Thyroid gland (tissue), 4 donors: ENCODE measurements around the gene NUMBL. TPM values are rescaled to one million over a fixed set of nuclear protein-coding genes. Genes with fewer than 3 reads are reported as not detected.

Experiments
- DNase-seq, 2 donors: peaks; one replicate each; pipeline ENCODE4 v3.0.0-alpha.2; 2019
- H3K27ac ChIP-seq, 3 donors: fragments of 200-600 bp; sonication (generic); 1 replicate in 2 of 3; 2 replicates in 1 of 3; pipeline ENCODE4 v1.5.1; 2016 to 2019; ENCODE audit warnings: mild to moderate bottlenecking in 1 of 3, moderate library complexity in 1 of 3
- H3K27me3 ChIP-seq: fragments of 200-600 bp; sonication (generic); one replicate; pipeline ENCODE4 v1.5.1; 2019
- H3K36me3 ChIP-seq, 2 donors: fragments of 200-600 bp; sonication (generic); one replicate each; pipeline ENCODE4 v1.5.1; 2016 to 2019
- H3K4me1 ChIP-seq, 2 donors: fragments of 200-600 bp; sonication (generic); one replicate each; pipeline ENCODE4 v1.5.1; 2017 to 2019
- H3K4me3 ChIP-seq, 3 donors: fragments of 200-600 bp; sonication (generic); replicated peaks in 1 of 3; 1 replicate in 2 of 3; 2 replicates in 1 of 3; pipeline ENCODE4 v1.5.1; 2016; ENCODE audit warnings: mild to moderate bottlenecking in 1 of 3
- H3K9me3 ChIP-seq: fragments of 200-600 bp; sonication (generic); one replicate; pipeline ENCODE4 v1.5.1; 2017
- POLR2A ChIP-seq, 2 donors: fragments of 450-650 bp; IDR thresholded peaks; one replicate each; pipeline ENCODE4 v1.6.1; 2017; ENCODE audit warnings: antibody characterized with exemption in 2 of 2, mild to moderate bottlenecking in 2 of 2, moderate library complexity in 1 of 2
- WGBS, 2 donors: methylation state at CpG; one replicate each; pipeline ENCODE4 v1.1.5; 2017; 5-methylcytosine and 5-hydroxymethylcytosine counted together
- intact Hi-C: fragments of 100-400 bp; cut with DNase I; formaldehyde crosslinking; loops from one replicate; pipeline ENCODE4 v1.15.1; 2023
- total RNA-seq, 4 donors: library from RNA; depleted of rRNA; stranded (reverse); fragments of >200 nt; gene quantifications; one replicate each; pipeline ENCODE4 v1.2.3, GENCODE V29; 2016
- TF ChIP-seq, protein P1 (sequence below), 6 experiments: fragments of 200-600 bp in 3 of 6; fragments of 450-650 bp in 3 of 6; sonication (generic) in 3 of 6; IDR thresholded peaks; one replicate each; pipeline ENCODE4 v1.5.1; 2016 to 2019; ENCODE audit warnings: antibody characterized with exemption in 6 of 6, mild to moderate bottlenecking in 2 of 6, inconsistent platforms in 1 of 6, moderate library complexity in 1 of 6

NUMBL gene
- total RNA-seq, 4 donors from 2014 or later = 14.2 to 22.5 (median 17.0) TPM

DNA sequence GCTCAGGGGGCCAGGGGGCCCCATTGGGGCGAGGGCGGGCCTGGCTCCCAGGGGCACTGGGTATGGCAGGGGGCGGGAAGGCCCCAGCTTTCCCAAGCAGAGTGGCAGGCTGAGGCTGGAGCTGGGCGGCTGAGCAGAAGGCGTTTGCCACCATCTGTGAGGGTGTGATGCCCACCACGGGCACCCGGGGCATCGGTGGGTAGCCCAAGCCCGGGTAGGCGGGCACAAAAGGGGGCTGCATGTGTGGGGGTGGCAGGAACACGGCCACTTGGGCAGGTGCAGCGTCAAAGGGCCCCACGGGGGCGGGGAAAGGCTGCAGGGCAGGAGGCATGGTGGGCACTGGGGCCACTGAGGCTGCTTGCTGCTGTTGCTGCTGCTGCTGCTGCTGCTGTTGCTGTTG is 22.8 kb downstream of the NUMBL start:
- Histone ChIP-seq H3K4me1 (peaks cover 3 to 8% of the 10 kb centered on the region in 2 donors), H3K9me3 (no peaks in the 10 kb centered on the region), H3K27ac (no peak overlapping the region), H3K27me3 (no peaks in the 10 kb centered on the region), H3K4me3 (no peak overlapping the region), H3K36me3 (peaks cover 35 to 37% of the 10 kb centered on the region in 2 donors)
- DNase-seq = no peak
- WGBS, 2 donors = 89 to 95% methylated on average over 9 to 10 of the region's 14 CpGs
- no peak for TF ChIP-seq POLR2A (IDR thresholded peaks at IDR 0.05)
- TF ChIP-seq, protein P1, sequence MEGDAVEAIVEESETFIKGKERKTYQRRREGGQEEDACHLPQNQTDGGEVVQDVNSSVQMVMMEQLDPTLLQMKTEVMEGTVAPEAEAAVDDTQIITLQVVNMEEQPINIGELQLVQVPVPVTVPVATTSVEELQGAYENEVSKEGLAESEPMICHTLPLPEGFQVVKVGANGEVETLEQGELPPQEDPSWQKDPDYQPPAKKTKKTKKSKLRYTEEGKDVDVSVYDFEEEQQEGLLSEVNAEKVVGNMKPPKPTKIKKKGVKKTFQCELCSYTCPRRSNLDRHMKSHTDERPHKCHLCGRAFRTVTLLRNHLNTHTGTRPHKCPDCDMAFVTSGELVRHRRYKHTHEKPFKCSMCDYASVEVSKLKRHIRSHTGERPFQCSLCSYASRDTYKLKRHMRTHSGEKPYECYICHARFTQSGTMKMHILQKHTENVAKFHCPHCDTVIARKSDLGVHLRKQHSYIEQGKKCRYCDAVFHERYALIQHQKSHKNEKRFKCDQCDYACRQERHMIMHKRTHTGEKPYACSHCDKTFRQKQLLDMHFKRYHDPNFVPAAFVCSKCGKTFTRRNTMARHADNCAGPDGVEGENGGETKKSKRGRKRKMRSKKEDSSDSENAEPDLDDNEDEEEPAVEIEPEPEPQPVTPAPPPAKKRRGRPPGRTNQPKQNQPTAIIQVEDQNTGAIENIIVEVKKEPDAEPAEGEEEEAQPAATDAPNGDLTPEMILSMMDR (IDR thresholded peaks at IDR 0.05) = no peak
- intact Hi-C loops = no loop called here

DNA sequence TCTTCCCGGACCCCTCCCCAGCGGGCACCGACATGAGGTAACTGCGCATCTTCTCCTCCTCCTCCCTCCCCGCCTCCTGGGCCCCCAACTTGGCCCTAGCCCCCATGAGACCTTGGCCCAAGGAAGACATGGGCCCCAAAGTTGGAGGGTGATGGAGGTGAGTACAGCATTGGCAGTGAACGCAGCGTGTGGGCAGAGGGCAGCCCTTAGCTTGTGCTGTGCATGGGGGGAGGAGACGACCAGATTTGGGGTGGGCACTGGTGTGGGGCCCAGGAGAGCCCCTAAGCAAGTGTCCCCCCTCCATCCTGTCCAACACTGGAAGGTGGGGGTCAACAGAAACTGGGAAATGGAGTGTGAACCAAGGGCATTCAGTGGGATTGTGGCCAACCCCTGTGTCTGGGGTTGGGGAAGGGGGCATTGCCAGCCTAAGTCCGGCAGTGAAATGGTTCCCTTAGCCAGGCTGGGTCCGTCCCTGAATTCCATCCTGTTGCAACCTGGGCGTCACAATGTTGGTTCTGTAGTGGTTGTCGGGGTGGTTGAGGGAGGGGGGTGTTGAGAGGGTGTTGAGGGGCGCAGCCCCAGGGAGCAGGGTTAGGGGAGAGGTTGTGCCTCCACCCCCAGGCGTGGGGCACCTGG is 23.5 kb downstream of the NUMBL start:
- Histone ChIP-seq H3K4me3 (no peak overlapping the region), H3K27ac (no peak overlapping the region), H3K4me1 (peaks cover 4 to 8% of the 10 kb centered on the region in 2 donors), H3K27me3 (no peaks in the 10 kb centered on the region), H3K9me3 (no peaks in the 10 kb centered on the region), H3K36me3 (peaks cover 28 to 30% of the 10 kb centered on the region in 2 donors)
- intact Hi-C loops = no loop called here
- WGBS, 2 donors = 88 to 89% methylated on average over 14 of the region's 14 CpGs
- DNase-seq = no peak
- TF ChIP-seq, protein P1 (IDR thresholded peaks at IDR 0.05) = no peak
- TF ChIP-seq POLR2A (IDR thresholded peaks at IDR 0.05) = no peak

DNA sequence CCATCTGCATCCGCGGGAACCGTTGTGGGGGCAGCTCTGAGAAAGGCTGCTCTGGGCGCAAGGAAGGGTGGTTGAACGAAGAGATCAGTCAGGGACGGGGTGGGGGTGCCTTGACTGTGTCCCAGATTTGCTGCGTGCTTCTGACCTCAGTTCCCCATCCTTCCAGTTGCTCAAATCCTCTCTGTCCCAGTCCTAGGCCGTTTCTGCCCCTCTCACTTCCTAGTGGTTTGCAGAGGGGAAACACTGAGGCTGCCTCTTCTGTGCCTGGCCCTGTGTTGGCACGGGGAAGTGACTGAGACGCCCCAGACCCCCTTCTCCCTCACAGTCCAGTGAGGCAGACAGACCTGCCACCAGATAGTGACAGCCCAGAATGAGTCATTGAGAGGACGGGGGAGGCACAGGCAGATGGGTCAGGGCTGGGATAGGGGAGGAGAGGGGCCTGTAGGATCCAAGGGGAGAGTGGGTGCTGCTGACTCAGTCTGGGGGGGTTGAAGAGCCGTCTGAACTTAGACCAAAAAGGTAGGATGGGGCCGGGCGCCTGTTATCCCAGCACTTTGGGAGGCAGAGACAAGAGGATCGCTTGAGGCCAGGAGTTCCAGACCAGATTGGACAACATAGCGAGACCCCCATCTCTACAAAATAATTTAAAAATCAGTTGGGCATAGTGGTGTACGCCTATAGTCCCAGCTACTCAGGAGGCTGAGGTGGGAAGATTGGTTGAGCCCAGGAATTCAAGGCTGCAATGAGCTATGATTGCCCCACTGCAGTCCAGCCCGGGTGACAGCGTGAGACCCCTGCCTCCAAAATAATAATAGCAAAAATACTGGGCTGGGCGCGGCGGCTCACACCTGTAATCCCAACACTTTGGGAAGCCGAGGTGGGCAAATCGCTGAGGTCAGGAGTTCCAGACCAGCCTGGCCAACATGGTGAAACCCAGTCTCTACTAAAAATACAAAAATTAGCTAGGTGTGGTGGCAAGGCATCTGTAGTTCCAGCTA is 26.5 kb downstream of the NUMBL start:
- WGBS, 2 donors = 52 to 55% methylated on average over 24 of the region's 24 CpGs
- H3K27ac ChIP-seq = peak overlapping the region; percentile 46 to 67 (median 60)
- no peak for DNase-seq
- H3K27me3 ChIP-seq = no peaks in the 10 kb centered on the region
- H3K4me3 ChIP-seq = peak overlapping the region in 1 of 3 donors; percentile 52
- H3K4me1 ChIP-seq = peaks cover 4 to 8% of the 10 kb centered on the region in 2 donors
- no peak for TF ChIP-seq POLR2A (IDR thresholded peaks at IDR 0.05)
- TF ChIP-seq, protein P1 (IDR thresholded peaks at IDR 0.05) = no peak
- H3K36me3 ChIP-seq = peaks cover 4 to 11% of the 10 kb centered on the region in 2 donors
- H3K9me3 ChIP-seq = no peaks in the 10 kb centered on the region
- intact Hi-C loops = loop anchor here (5.0 kb wide), 1 partner anchor 153 kb away; no protein-coding TSS in a partner anchor

DNA sequence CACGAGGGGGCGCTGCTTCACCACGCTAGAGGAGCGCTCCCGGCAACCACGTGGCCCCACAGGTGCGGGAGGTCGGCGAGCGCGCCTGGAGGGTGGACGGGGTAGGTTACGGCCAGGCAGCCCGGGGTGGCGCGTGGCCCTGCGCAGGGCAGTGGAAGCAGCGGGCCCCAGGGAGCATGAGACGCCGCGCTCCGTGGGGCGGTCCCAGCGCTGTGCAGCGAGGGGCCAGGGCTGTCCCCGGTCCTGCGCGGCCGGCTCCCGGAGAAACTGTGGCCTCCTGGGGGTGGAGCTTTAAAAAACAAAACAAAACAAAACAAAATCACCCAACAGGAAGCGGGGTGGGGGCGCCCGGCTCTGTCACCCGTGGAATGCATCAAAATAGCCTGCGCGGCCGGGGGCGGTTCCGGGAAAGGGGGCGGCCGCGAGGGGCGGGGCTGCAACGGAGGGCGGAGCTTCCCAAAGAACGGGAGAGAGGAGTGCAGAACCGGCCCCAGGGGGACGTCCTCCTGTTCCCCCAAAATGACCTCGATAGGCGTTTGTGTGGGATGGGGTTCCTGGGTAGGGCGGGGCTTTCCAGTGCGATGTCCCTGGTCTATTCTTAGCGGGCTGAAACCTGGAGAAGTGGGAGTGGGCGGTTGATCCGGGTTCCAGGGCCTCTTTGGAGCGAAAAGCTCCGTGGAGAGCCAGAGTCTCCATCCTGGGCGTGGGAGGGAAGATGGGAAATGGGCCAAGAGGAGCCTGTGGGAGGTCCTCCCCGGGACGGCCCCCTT is 27.3 kb downstream of the NUMBL start:
- Histone ChIP-seq H3K27ac (peak overlapping the region; percentile 46 to 67 (median 60)), H3K9me3 (no peaks in the 10 kb centered on the region), H3K4me1 (peaks cover 4 to 8% of the 10 kb centered on the region in 2 donors), H3K27me3 (no peaks in the 10 kb centered on the region), H3K4me3 (peak overlapping the region in 1 of 3 donors; percentile 52), H3K36me3 (peaks cover 0 to 6% of the 10 kb centered on the region in 2 donors)
- intact Hi-C loops = loop anchor here (5.0 kb wide), 1 partner anchor 154 kb away; no protein-coding TSS in a partner anchor
- 0 to 1% methylated on average over 54 to 59 of the region's 60 CpGs for WGBS, 2 donors
- TF ChIP-seq, protein P1 (IDR thresholded peaks at IDR 0.05) = peak; percentile 90 to 99 (median 98)
- peak in 1 of 2 donors; percentile 18 for TF ChIP-seq POLR2A (IDR thresholded peaks at IDR 0.05)
- DNase-seq = peak; percentile 92 to 94
